GM12892 (cell line): ENCODE results near the gene OXNAD1.

Experiments used
- POLR2A ChIP-seq: IDR thresholded peaks from 2 replicates; pipeline ENCODE4 v1.6.1; 2011; ENCODE audit warnings: low read depth, low read length, control low read depth
- POLR2AphosphoS5 ChIP-seq: IDR thresholded peaks from 2 replicates; pipeline ENCODE4 v1.6.1; 2011; ENCODE audit warnings: low read depth, low read length, control low read depth
- TAF1 ChIP-seq: IDR thresholded peaks from 2 replicates; pipeline ENCODE4 v1.6.1; 2011; ENCODE audit warnings: low read depth, mild to moderate bottlenecking, control low read depth, low read length, borderline replicate concordance

DNA sequence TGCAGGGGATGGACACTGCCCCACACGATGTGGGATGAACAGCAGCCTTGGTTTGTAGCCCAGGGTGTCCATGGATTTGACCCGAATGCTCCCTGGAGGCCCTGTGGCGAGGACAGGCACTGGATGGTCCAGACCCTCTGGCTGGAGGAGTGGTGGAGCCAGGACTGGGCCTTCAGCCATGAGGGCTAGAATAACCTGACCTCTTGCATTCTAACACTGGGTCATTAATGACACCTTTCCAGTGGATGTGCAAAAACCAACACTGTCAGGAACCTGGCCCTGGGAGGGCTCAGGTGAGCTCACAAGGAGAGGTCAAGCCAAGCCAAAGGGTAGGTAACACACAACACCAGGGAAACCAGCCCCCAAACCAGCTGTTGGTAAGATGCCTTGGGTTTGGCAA, 51.4 kb downstream of the OXNAD1 start:
- TF ChIP-seq POLR2AphosphoS5, result peak; percentile 76
- TF ChIP-seq POLR2A, result no peak; the same call in 1 of the 2 replicates
- no peak for TF ChIP-seq TAF1
